Left ventricle myocardium superior (tissue), 1 donor: ENCODE results near the gene SLIT3. TPM values are rescaled to one million over a fixed set of nuclear protein-coding genes. Genes with fewer than 3 reads are reported as not detected.
A peak's percentile ranks its signal among the peaks of the same experiment; 100 is the strongest.

Experiments
- ATAC-seq: fragments of 200-7000 bp; cut with Tn5 transposase; one replicate; pipeline ENCODE4 v1.9.1; 2020; ENCODE audit warnings: mild to moderate bottlenecking, moderate library complexity
- DNase-seq: peaks from one replicate; pipeline ENCODE4 v3.0.0-alpha.2; 2020
- intact Hi-C: fragments of 100-400 bp; cut with micrococcal nuclease; formaldehyde crosslinking; loops from one replicate; pipeline ENCODE4 v1.11.0; 2022
- total RNA-seq: library from RNA; stranded (reverse); fragmentation: NEBNext Ultra II Directional; extraction: Animal tissue kit (Norgen Biotek cat#: 25700); gene quantifications from one replicate; pipeline ENCODE4 v1.2.1, GENCODE V29; 2021
- donor health status: DM: no; HTN: yes; CAD: no; lungs with severe emphysema.

The SLIT3 gene
- total RNA-seq, 1 donor from 2014 or later = 8.4 TPM

DNA sequence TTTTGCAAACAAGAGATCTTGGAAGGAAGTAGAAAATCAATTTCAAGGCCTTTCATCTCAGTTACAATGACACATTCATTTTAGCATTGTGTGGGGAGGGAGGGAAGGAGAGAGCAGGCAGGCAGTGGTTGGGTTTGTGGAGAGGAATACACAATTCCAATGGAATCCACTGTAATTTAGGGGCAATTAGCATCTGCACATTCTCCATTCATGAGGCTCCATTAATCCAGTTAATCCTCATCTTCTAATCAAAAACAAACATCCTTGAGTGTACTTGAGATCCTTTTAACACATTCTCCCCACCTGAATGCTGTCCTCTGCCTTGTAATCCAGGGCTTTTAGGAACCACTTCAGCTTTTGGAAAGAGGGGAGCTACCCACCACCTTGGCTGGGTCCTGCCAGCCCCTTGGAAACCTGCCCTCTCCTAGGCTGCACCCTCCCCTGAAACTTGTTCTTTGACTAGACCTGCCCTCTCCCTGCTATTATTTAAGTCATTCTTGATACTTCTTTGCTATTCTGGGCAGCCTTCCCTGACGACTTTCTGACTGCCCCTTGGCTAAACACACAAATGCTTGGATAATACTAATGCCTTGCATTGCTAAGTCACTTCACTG is 271.2 kb downstream of the SLIT3 start:
- ATAC-seq (no peak), DNase-seq (no peak)
- intact Hi-C loops = no loop called here

DNA sequence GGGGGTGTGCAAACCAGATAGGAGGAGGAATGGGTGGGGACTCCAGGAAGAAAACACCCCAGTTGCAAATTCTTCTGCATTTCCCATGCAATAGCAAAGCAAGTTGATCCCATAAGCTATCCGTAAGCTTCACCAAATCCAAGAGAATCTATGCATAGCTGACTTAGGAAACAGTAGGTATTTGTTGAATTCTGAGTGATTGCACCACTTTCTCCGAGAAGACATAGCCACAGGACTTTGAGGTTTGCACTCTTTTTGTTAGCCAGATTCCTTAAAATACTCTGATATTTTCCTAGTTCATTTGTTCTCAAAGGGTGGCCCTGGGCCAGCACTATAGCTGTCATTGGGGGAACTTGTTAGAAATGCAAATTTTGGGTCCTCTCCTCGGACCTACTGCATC is 271.9 kb downstream of the SLIT3 start:
- intact Hi-C loops = no loop called here
- DNase-seq = no peak
- ATAC-seq = no peak

DNA sequence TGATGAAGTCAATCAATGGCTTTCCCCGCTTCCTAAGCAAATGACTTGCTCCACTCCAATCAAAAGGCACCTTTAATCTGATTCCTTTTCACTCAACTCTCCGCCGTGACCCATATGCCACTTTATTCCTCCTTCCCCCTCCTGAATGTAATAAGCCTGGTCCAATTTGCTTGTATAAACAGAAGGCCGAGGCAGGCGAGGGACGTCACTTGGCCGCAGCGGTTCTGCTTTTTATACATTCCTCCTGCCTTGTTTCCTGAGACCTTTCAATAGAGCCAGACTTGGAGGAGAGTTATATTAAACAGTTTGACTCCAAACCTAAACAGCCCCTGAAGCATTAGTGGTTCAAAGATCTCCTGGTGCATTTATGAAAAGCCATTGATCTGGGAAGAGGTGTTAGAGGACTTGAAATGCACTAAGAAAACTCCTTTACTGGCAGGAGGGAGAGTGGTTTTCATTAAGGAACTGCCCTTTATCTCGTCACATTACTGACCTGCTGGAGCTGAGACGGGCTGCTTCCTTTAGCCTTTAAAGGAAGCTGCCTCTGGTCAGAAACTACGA is 273.4 kb downstream of the SLIT3 start:
- intact Hi-C loops = no loop called here
- DNase-seq (no peak), ATAC-seq (no peak)

DNA sequence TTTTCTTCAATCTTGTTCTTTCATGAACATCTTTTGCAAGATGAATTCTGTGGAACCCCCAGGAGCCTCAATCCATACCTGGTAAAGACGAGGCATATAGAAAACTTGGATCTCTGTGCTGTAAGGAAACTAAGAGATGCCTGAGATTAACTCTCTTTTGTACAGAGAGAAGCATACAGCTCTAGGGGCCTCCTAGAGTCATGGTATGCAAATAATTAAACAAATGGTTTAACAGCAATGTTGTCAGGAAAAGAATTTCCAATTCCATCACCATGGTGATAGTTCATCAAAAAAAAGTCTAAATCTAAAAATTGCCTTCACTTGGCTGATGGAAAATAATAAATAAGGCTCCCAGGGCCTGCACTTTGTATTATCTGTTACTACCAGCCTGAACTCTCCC is 275.4 kb downstream of the SLIT3 start:
- DNase-seq = no peak
- ATAC-seq = no peak
- intact Hi-C loops = no loop called here

DNA sequence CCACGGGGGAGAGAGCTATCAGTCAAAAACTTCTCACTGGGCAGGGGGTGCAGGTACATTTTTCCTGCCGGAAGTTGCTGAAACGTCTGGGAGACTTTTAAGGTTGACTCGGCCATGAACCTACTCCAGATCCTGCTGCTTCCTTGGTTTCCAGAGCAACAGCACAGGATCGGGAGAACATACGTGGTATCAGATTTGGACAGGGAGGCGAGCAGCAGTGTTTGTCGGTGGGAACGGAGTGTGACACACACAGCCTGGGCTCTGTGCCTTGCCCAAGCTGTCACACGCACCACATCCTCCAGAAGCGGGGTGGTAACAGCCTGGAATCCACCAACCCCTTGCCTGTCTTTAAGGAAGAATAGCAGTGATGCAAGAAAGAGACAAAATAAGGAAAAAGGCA is 276.5 kb downstream of the SLIT3 start:
- intact Hi-C loops = no loop called here
- DNase-seq (peak; percentile 47), ATAC-seq (peak; percentile 80)

DNA sequence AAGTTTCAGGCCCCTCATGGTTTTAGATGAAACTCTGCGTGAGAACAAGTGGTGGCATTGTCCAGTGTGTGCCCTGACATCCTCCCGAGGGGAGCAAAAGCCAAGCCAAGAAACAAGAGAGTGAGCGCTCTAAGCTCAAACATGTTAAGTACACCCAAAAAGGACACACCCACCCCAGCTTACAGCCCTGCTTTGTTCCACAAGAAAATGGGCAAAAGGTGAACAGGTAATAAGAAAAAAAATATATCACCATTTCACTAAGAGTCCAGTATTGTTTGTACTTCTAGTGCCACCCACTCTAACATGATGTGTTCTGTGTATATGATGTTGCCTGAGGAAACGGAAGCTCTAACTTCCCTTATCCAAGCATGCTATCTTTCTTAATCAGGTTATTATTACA is 278.2 kb downstream of the SLIT3 start:
- intact Hi-C loops = no loop called here
- no peak for ATAC-seq

DNA sequence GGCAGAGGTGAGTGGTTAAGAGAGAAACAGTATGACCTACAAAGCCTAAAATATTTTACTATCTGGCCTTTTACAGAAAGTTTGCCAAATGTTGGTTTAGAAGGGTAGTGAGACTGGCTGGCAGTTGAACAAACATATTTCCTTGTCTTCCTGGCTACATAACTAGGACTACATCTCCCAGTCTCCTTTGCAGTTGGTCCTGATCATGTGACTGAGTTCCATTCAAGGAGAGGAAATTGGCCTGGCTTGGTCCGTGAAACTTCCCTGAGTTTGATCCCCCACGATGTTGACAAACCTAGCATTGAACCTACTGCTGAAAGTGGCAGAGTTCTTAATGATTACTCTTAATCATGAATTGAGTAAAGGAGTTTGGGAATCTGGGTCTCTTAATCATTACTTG is 280.8 kb downstream of the SLIT3 start:
- no peak for ATAC-seq
- intact Hi-C loops = no loop called here
- DNase-seq = no peak

More for the DNA sequence above, 278.2 kb downstream of the SLIT3 start:
- no peak for DNase-seq

DNA sequence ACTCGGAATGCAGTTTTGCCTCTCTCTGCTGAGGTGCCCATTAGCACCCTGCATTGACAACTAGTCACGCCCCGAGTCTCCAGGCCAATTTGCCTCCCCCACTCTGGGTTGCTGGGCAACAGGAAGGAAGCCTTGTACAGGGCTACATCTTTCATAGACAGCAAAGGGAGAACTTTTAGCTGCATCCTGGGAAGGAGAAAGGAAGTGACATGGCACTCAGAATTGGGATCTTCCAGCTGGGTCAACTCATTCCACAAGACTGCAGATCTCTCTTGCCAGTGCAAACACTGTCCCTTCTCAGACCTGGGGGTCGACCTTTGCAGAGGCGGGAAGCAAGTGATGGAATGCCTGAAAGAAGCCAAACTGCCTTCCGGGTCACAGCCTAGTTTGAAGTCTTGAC is 282.0 kb downstream of the SLIT3 start:
- intact Hi-C loops = no loop called here
- DNase-seq = no peak
- ATAC-seq = no peak

DNA sequence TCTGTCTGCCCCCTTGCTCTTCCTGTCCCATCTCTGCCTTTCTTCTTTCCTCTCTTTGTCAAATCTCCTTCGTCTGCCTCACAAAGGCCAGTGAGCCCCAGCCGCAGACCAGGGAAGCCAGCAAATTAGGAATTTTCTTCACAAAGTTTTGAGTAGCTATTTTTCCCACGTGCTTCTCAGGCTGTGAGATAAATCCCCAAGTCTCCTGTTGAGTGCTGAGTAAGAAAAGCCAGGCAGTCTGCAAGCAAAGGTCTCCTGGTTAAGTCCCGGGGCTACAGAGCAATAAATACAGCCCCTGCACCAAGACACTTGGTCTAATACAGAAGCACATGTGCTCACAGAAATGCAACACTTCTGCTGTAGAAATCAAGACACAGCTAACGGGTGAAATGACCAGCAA is 284.9 kb downstream of the SLIT3 start:
- DNase-seq (no peak), ATAC-seq (no peak)
- intact Hi-C loops = no loop called here

DNA sequence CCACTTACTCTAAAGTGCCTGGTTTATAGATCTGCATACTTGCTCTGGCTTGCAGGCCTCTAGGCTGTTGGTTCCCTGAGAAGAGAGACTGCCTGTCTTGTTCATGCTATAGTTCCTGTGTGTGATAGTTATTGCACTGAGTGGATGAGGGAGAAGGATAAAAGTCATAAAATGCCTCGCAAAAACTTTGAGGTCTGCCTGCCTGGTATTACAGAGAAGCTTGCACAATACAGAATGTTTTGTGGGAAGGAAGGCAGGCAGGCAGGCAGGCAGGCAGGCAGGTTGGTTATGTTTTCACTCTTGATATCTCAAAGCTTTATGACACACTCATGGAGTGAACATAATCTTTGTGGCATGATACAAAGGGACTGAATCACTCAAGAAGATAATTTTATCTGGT is 287.1 kb downstream of the SLIT3 start:
- DNase-seq (no peak), ATAC-seq (no peak)
- intact Hi-C loops = no loop called here

DNA sequence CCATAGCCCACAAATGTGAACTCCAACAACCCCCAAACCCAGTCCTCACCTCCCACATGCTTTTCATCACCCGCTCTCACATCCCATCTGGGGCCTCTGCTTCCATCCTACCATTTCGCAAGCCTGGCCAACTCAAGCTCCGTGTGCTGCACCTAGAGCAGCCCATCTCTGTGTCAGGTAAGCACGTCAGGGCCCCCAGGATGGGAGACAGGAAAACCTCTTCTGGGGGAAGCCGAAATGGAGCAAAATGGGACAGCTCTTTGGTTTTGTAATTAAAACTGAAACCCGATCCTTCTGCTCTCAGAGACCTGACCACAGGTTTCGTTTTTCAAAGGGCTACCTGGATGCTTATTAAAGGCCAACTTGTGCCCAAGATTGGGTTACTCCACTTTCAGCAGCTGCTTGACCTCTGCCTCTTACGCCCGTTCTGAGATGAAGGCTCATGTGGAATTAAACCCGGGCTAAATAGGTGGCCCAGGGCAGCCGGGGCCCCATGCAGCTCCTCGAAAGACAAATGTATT is 287.7 kb downstream of the SLIT3 start:
- no peak for ATAC-seq
- intact Hi-C loops = no loop called here
- no peak for DNase-seq

DNA sequence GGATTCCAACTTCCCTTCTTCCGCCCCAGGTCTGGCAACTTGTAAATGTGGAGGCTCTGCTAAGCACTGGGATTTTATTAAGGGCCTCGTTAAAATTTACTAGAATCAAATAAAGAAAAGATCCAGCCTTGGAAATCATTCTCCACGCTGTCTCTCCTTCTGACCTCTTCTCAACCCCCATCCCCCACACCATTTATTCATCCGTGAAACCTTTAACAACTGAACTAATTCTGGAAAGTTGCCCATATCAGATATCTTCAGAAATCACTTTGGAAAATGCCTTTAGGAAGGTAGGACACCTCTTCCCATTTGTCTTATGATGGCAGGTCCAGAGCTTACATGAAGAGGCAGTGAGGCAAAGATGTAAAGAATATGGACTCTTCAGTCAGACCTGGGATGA is 288.5 kb downstream of the SLIT3 start:
- ATAC-seq = no peak
- intact Hi-C loops = no loop called here

DNA sequence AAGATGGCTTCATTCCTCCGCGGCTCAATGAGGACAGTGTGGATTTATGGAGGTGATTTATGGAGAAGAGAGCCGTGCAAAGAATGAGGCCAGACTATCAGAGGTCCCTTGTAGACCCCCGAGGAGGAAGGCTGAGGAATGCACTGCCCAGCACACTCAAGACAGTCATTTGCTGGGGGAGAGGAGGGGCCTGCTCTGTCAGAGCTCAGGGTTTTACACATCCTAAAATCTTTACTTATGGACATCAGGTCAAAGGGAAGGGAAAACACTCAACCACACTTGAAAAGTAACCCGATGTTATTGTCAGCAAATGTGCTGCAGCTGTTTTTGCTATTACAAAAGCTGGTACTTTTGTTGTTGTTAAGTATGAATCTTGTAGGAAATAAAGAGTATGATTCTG is 289.5 kb downstream of the SLIT3 start:
- ATAC-seq (no peak), DNase-seq (no peak)
- intact Hi-C loops = no loop called here

More for the DNA sequence above, 288.5 kb downstream of the SLIT3 start:
- no peak for DNase-seq

DNA sequence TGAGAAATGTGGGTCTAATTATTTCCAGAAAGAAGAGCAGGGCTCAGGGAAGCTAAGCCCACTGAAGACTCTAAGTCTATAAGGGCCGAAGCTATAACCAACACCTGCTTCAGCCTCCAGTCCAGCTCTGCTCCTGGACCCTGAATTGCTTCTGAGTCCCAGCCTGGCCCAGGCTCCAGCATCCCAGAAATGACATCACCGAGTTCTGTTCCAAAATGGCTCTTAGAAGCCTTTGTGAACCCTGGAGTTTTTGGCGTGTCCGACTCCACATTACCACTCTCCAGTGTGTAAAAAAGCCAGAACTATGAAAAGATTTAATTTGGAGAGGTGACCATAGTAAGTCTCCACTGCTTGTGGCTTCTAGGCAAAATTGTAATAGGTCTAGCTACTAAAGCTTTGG is 289.9 kb downstream of the SLIT3 start:
- ATAC-seq = peak; percentile 49
- intact Hi-C loops = no loop called here
- no peak for DNase-seq

DNA sequence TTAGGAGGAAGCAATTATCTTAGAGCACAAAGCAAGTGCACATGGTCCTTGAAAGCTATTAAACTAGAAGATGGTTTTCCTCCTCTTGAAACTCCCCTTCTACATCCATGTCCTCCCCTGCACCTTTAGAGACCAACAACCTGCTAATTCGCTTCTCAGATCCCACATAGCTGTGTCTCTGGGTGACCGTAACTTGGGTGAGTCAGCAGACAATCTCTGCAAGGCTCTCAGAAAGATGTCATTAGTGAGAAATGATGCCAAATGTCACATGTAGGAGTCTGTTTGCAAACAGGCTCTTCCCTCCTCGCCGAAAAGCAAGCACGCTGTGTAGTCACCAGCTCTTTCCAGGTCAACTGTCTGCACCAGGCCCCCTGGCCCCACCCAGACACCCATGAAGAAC is 291.8 kb downstream of the SLIT3 start:
- intact Hi-C loops = loop anchor here (10.0 kb wide), 1 partner anchor 296 kb away; the partner anchor contains the start of gene SLIT3
- no peak for DNase-seq
- ATAC-seq = peak; percentile 70

DNA sequence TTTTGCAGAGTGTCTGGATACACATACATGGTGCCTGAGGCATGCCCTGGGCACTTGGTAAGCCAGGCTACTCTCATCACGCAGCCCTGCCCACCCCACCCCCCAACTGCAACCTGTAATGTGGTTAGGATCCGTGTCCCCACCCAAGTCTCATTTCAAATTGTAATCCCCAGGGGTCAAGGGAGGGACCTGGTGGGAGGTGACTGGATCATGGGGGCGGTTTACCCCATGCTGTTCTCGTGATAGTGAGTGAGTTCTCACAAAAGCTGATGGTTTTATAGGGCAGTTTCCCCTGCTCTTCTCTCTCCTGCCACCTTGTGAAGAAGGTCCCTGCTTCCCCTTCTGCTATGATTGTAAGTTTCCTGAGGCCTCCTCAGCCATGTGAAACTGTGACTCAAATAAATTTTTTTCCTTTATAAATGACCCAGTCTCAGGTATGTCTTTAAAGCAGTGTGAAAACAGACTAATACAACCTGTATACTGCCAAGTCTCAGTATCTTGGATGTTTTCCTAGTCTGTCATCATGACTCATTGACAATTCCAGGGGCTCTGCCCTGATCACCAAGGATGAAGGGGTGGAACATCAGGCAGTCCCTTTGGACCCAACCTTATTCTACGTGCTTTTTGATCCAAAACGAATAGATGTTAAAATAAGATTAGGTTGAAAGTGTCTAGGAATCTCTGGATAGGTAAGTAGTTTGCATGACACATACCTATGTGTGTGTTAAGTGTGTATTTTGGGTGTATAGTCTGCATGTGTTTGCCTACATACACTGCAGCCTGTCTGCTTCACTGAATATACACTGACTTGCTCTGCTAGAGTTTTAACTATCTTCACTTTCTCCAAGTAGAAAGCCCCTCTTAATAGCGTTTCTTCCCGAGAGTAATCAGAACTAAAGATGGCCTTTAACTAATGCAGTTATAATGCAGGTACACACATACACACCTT is 293.8 kb downstream of the SLIT3 start:
- no peak for ATAC-seq
- DNase-seq = no peak
- intact Hi-C loops = loop anchor here (10.0 kb wide), 1 partner anchor 298 kb away; the partner anchor contains the start of gene SLIT3

DNA sequence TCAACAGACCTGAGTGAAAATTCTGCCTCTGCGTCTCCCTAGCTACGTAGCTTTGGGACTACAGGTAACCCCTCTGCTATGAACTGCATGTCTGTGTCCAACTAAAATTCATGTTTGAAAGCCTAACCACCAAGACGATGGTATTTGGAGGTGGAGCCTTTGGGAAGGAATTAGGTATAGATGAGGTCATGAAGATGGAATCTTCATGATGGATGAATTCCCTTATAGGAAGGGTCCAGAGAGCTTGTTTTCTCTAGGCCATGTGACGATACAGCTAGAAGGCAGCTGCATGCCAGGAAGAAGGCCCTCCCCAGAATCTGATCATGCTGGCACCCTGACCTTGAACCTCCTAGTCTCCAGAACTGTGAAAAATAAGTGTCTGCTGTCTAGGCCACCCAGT is 296.4 kb downstream of the SLIT3 start:
- DNase-seq (no peak), ATAC-seq (no peak)
- intact Hi-C loops = loop anchor here (10.0 kb wide), 1 partner anchor 300 kb away; the partner anchor contains the start of gene SLIT3

DNA sequence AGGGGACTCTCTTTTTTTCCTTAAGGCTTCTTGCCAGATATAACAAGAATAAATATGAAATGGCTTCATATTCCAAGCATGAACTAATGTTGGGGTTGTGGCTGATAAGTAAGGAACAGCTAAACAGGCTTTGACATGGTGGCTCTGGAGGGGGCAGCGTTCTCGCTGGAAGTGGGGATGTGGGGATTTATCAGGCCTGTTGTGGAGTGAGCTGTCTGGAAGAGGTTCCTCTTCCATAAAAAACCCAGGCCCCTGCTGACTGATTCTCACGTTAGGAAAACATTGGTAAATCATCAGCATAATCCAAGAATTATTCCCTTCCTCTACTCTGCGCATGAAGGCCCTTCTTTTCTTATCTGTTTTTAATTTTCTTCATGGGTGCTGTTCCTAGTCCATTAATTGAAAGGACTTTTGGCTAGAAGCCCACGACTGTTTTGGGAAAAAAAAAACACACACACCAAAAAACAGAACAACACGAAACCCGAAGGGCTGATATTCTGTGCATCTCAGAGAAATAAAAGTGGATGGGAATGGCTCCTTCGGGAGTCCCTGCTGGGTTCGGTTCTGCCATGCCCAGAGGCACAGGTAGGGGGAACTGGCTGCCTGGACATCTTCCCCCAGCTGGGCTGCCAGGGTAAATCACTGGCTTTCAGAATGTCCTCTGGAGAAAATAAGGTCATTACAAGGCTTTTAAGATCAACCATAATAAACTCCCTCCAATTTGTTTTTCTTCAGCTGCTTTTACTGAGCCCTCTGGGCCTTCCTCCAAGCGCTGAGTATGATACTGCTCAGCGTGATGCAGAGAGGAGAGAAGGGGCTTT is 297.0 kb downstream of the SLIT3 start:
- intact Hi-C loops = loop anchor here (10.0 kb wide), 1 partner anchor 301 kb away; the partner anchor contains the start of gene SLIT3
- ATAC-seq (peak; percentile 65), DNase-seq (no peak)

DNA sequence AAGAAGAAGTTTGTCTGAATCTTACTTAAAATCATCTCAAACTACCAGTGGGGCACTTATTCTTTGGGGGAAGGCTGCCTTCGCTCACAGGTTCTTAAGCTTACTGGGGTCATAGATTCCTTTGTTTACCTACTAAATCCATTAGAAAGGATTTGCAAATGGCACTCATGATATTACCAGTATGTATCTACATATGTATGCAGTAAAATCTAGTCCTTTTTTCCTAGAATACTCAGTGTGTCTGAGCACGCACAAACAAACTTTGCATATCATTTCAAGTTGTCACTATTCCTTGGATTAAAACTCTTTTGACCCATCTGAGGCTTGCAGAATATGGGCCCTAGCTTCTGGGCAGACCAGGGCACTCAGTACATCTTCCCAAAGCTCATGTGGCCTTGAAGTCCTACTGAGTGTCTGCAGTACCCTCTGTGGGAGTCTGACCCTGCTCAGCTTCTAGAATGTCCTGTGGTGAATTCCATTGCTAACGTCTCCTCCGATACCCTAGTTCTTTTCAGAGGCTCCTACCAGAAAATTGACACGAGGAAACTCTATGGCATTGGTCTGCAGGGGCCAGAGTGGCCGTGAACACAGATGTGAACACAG is 297.9 kb downstream of the SLIT3 start:
- intact Hi-C loops = loop anchor here (10.0 kb wide), 1 partner anchor 302 kb away; the partner anchor contains the start of gene SLIT3
- no peak for DNase-seq
- ATAC-seq = no peak
